ENCODE results near the gene TSHZ2. TPM values are rescaled to one million over a fixed set of nuclear protein-coding genes. Genes with fewer than 3 reads are reported as not detected.
A peak's percentile ranks its signal among the peaks of the same experiment; 100 is the strongest.

The TSHZ2 gene
- total RNA-seq, 1 donor from 2014 or later, result 51.9 TPM

DNA sequence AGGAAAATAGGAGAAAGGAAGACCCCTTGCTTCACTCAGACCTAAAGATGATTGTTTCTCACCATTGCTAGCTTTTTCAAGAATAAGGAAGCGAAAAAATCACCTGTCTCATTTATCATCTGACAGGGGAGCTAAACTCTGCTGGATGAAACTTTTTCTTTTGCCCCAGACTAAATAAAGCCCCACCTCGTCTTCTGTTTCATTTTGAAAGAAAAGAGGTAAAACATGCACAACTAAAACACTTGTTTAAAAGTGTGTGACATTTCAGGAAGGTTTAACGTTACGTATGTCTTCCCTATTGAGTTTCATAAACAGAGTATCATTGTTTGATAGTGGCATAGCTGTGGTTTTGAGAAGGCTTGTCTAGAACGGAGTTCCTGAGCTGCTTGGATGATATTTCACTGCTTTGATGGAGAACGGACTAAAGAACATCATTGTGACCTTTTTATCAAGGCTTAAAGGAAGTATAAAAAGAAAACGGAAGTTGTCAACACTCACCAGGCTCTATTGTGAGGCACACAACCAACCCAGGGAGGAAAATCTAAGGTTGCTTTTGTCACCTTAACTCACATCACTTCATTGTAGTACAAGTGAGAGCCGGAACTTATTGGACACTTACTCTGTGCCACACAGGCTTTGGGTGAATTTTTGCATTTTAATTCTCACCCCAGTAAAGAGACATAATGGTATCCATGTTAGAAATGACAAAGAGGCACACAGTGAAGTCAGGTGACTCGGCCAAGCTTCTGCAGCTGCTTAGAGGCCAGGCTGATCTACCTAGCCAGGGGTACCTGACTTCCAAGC lies 29.5 kb downstream of the TSHZ2 start:
- TF ChIP-seq, protein P1, sequence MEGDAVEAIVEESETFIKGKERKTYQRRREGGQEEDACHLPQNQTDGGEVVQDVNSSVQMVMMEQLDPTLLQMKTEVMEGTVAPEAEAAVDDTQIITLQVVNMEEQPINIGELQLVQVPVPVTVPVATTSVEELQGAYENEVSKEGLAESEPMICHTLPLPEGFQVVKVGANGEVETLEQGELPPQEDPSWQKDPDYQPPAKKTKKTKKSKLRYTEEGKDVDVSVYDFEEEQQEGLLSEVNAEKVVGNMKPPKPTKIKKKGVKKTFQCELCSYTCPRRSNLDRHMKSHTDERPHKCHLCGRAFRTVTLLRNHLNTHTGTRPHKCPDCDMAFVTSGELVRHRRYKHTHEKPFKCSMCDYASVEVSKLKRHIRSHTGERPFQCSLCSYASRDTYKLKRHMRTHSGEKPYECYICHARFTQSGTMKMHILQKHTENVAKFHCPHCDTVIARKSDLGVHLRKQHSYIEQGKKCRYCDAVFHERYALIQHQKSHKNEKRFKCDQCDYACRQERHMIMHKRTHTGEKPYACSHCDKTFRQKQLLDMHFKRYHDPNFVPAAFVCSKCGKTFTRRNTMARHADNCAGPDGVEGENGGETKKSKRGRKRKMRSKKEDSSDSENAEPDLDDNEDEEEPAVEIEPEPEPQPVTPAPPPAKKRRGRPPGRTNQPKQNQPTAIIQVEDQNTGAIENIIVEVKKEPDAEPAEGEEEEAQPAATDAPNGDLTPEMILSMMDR (IDR thresholded peaks at IDR 0.05), result no peak
- H3K36me3 ChIP-seq, result no peaks in the 10 kb centered on the region
- H3K9me3 ChIP-seq, result no peaks in the 10 kb centered on the region
- intact Hi-C loops (cut with DNase I), result no loop called here
- no peaks in the 10 kb centered on the region for H3K27me3 ChIP-seq
- H3K4me1 ChIP-seq, result no peaks in the 10 kb centered on the region
- H3K4me3 ChIP-seq, result no peak overlapping the region
- H3K27ac ChIP-seq, result peak overlapping the region in 1 of 2 donors; percentile 34
- no peak for DNase-seq (ENCODE audit: low spot score in 2 of 2)

DNA sequence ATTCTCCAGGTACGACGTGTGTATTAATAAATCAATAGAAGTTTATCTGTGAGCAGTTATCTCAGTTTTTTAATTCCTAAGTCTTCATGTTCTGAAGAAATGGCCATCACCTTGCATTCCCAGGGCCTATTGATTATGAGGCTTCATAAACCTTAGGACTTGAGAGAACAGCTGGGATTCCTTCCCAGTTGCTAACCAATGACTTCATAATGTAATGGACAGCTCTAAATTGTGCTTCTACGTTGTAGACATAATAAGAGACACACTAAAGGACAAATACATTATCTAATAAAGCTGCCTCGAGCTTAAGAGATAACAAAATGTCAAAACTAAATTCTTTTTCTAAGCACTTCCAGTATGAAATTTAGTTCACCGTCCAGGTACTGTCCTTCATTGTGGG lies 30.6 kb downstream of the TSHZ2 start:
- Histone ChIP-seq H3K4me3 (no peak overlapping the region), H3K27me3 (no peaks in the 10 kb centered on the region), H3K4me1 (no peaks in the 10 kb centered on the region), H3K9me3 (no peaks in the 10 kb centered on the region), H3K27ac (no peak overlapping the region), H3K36me3 (no peaks in the 10 kb centered on the region)
- TF ChIP-seq, protein P1 (IDR thresholded peaks at IDR 0.05), result no peak
- intact Hi-C loops (cut with DNase I), result no loop called here
- DNase-seq (ENCODE audit: low spot score in 2 of 2), result no peak

DNA sequence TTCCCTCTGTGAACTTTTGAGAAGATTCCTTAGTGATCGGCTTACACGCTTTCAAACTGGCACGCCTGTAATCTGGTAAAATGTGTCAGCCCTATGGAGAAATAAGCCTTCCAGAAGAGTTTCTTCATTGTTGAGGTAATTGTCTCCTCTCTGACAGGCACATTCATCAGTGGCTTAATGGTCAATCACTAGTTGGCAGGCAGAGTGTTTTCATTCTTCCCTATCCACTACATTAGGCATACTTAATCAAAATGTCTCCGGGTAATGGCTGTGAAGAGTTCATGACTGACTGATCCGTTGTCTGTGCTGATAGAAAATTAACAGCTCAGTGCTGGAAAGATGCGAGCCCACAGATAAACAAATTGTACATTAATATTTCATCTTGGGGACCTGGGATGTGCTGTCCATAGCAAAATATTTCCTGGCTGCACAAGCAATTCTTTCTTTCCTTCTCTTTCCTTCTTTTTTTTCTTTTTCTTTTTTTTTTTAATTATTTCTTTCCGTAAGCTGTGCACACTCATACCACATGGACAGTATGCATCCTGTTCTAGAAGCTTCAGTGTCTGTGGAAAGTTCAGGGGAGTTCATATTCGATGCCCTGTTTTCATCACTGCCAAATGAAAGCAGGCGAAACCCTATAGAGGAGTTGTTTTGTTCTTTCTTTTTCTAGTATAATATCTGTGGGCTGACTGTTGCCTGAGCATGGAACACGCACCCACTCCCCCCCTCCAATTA lies 31.4 kb downstream of the TSHZ2 start:
- H3K36me3 ChIP-seq, result no peaks in the 10 kb centered on the region
- H3K9me3 ChIP-seq, result no peaks in the 10 kb centered on the region
- no peak for DNase-seq (ENCODE audit: low spot score in 2 of 2)
- TF ChIP-seq, protein P1 (IDR thresholded peaks at IDR 0.05), result no peak
- H3K27me3 ChIP-seq, result no peaks in the 10 kb centered on the region
- H3K4me1 ChIP-seq, result no peaks in the 10 kb centered on the region
- no peak overlapping the region for H3K4me3 ChIP-seq
- intact Hi-C loops (cut with DNase I), result no loop called here
- H3K27ac ChIP-seq, result no peak overlapping the region

DNA sequence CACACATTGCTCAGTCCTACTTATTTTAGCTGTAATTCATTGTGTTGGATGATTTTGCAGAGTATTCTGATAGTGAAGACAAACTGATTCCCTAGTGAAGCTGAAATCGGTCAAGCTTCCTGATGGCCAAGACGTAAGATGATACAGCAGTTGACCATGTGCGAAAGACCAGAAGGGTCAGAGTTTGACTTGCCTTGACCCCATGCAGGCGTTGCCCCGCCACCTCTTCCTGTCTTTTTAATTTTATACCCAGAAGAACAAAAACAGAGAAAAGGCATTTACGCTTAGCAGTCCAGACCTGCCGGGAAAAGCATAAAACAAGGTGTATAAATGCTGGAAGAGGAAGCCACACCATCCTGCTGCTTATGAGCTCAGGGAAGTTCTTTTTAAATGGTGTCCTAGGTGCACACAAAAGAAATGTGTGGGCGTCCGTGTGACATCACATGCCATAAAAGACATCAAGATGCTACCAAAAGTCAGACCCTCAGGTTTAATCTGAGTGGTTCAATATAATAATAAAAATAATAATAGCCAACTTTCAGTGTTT lies 32.2 kb downstream of the TSHZ2 start:
- TF ChIP-seq, protein P1 (IDR thresholded peaks at IDR 0.05), result no peak
- Histone ChIP-seq H3K4me3 (no peak overlapping the region), H3K9me3 (no peaks in the 10 kb centered on the region), H3K27ac (no peak overlapping the region), H3K36me3 (no peaks in the 10 kb centered on the region), H3K27me3 (no peaks in the 10 kb centered on the region), H3K4me1 (no peaks in the 10 kb centered on the region)
- intact Hi-C loops (cut with DNase I), result no loop called here
- no peak for DNase-seq (ENCODE audit: low spot score in 2 of 2)

DNA sequence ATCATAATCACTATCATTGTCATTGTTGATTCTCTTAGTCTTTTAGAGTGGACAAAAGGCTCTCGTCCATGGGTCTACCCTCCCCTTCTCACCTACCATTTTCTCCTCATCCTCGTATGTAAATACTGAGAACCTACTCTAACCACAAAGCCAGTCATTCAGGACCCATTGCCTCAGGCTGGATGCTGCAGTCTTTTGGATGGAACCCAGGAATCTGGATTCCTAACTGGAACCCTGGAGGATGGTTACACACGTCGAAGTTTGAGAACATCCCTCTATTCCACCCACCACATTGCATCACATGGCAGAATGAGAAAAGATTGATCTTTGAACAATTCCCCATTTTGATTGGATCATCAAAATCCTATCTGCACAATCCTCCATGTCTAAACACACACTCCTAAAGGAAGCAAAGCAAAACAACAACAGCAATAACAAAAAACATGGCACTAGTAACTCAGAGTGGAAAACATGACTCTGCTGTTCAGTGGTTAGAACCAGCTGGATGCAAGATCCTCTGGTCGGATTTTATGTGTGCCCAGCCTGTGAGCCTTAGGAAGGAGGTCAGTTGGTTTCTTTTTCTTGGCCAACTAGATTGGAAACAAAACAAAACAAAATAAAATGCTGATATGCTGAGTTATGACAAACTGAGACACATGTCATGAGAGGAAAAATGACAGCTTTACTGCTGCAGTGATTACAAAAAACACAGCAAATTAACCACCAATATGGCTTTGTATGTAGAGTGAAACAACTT lies 38.0 kb downstream of the TSHZ2 start:
- intact Hi-C loops (cut with DNase I), result no loop called here
- H3K9me3 ChIP-seq, result no peaks in the 10 kb centered on the region
- H3K27me3 ChIP-seq, result no peaks in the 10 kb centered on the region
- H3K27ac ChIP-seq, result no peak overlapping the region
- DNase-seq (ENCODE audit: low spot score in 2 of 2), result no peak
- no peaks in the 10 kb centered on the region for H3K36me3 ChIP-seq
- no peaks in the 10 kb centered on the region for H3K4me1 ChIP-seq
- no peak overlapping the region for H3K4me3 ChIP-seq
- TF ChIP-seq, protein P1 (IDR thresholded peaks at IDR 0.05), result no peak

Data from ascending aorta (tissue), 2 donors.